Measurements from ENCODE around the gene COL23A1.
A peak's percentile ranks its signal among the peaks of the same experiment; 100 is the strongest.

Gene COL23A1

DNA sequence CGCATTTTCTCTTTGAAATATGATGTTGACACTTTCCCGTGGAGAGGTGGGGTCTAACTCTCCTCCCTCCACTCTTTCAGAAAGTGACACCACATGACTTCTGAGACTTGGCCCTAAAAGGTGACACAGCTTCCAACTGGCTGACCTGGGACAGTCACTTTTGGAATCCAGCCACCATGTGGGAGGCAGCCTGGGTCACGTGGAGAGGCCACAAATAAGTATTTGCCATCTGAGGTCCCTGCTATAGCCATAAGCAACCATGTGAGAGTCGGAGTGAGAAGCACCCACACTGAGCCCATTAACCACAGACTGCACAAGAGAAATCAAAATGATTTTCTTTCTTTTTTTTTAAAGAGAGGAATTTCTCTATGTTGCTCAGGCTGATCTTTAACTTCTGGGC lies 353.5 kb downstream of the COL23A1 start:
- FAIRE-seq (peak; percentile 51), DNase-seq (ENCODE audit: insufficient read length, low spot score) (no peak)
- TF ChIP-seq SPI1 (IDR thresholded peaks at IDR 0.05; ENCODE audit: low read depth, low read length) (no peak), PAX5 (IDR thresholded peaks at IDR 0.05; ENCODE audit: insufficient read depth, low read length, severe bottlenecking) (no peak), POU2F2 (IDR thresholded peaks at IDR 0.05; ENCODE audit: low read depth, low read length) (no peak), TAF1 (IDR thresholded peaks at IDR 0.05; ENCODE audit: low read depth, low read length) (no peak), POLR2A (IDR thresholded peaks at IDR 0.05; ENCODE audit: low read depth, low read length) (no peak)

DNA sequence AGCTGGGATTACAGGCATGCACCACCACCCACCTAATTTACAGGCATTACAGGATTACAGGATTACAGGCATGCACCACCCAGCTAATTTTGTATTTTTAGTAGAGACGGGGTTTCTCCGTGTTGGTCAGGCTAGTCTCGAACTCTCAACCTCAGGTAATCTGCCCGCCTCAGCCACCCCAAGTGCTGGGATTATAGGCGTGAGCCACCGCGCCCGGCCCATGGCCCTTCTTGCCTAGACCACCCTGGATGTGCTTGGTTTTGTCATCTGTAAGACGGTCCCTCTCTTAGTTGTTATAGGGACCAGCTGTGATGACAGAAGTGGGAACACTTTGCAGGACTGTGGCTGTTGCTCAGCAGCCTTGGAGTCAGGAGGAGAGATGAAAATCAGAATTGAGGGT lies 354.1 kb downstream of the COL23A1 start:
- DNase-seq (ENCODE audit: insufficient read length, low spot score) (no peak), FAIRE-seq (no peak)
- TF ChIP-seq PAX5 (IDR thresholded peaks at IDR 0.05; ENCODE audit: insufficient read depth, low read length, severe bottlenecking), result no peak
- no peak for TF ChIP-seq TAF1 (IDR thresholded peaks at IDR 0.05; ENCODE audit: low read depth, low read length)
- no peak for TF ChIP-seq POLR2A (IDR thresholded peaks at IDR 0.05; ENCODE audit: low read depth, low read length)
- TF ChIP-seq SPI1 (IDR thresholded peaks at IDR 0.05; ENCODE audit: low read depth, low read length), result no peak
- no peak for TF ChIP-seq POLR2AphosphoS5 (IDR thresholded peaks at IDR 0.05; ENCODE audit: low read depth, low read length)

DNA sequence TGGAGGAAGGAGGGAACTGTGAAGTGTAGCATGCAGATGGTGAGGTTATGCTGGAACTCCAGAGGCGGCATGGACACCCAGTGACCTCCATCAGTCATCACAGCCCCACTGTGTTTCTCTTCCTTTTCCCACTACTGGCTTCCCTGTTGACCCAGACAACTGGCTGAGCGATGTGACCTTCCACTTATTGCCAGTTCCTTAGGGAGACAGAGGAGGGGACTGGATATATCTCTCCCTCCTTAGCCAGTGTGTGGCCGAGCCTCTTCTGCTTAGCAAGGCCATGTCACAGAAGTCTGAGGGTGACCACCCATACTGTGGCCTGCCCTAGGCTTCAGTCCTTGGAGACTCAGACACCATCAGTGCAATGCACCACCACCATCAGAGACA lies 354.6 kb downstream of the COL23A1 start:
- no peak for TF ChIP-seq PAX5 (IDR thresholded peaks at IDR 0.05; ENCODE audit: insufficient read depth, low read length, severe bottlenecking)
- TF ChIP-seq POLR2AphosphoS5 (IDR thresholded peaks at IDR 0.05; ENCODE audit: low read depth, low read length), result no peak
- no peak for TF ChIP-seq POLR2A (IDR thresholded peaks at IDR 0.05; ENCODE audit: low read depth, low read length)
- no peak for TF ChIP-seq TAF1 (IDR thresholded peaks at IDR 0.05; ENCODE audit: low read depth, low read length)
- no peak for DNase-seq (ENCODE audit: insufficient read length, low spot score)
- FAIRE-seq, result no peak

DNA sequence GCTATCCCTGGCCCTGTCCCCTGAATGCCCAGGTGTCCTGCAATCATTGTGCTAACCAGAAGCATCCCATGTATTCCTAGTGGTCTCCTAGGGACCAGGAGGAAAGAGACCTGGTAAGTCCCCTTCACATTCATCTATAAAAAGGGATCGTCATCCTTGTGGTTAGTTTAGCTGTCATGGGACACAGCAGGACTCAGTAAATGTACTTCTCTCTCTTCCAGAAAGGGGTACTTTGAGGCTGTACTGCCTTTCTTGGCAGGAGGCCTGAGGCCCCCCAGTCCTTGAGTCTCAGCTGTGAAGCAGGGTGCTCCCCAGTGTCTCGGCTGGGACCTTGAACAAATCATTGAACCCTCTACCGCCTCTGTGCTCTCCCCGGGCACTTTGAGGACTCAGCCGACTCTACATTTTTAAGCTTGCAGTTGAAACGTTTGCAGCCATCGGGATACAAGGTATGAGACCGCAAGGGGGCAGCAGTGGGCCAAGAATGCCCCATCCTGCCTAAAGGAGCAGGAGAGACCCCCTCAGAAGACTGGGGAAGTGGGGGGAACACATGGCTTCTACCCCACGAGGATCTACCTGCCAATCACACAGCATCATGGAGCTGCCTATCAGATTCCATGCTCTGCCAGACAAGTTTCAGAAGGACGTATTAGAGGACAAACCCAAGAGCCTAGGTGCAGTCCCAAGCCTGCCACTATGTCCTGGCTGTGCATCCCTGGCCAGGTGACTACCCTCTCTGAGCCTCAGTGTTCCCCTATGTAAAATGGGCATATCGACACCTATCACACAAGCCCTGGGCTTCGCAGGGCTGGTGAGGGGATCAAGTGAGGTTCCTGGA lies 355.2 kb downstream of the COL23A1 start:
- FAIRE-seq (peak; percentile 82), DNase-seq (ENCODE audit: insufficient read length, low spot score) (no peak)
- no peak for TF ChIP-seq PAX5 (IDR thresholded peaks at IDR 0.05; ENCODE audit: insufficient read depth, low read length, severe bottlenecking)
- no peak for TF ChIP-seq POLR2A (IDR thresholded peaks at IDR 0.05; ENCODE audit: low read depth, low read length)
- no peak for TF ChIP-seq POLR2AphosphoS5 (IDR thresholded peaks at IDR 0.05; ENCODE audit: low read depth, low read length)
- no peak for TF ChIP-seq SPI1 (IDR thresholded peaks at IDR 0.05; ENCODE audit: low read depth, low read length)
- TF ChIP-seq POU2F2 (IDR thresholded peaks at IDR 0.05; ENCODE audit: low read depth, low read length), result no peak
- TF ChIP-seq TAF1 (IDR thresholded peaks at IDR 0.05; ENCODE audit: low read depth, low read length), result no peak

DNA sequence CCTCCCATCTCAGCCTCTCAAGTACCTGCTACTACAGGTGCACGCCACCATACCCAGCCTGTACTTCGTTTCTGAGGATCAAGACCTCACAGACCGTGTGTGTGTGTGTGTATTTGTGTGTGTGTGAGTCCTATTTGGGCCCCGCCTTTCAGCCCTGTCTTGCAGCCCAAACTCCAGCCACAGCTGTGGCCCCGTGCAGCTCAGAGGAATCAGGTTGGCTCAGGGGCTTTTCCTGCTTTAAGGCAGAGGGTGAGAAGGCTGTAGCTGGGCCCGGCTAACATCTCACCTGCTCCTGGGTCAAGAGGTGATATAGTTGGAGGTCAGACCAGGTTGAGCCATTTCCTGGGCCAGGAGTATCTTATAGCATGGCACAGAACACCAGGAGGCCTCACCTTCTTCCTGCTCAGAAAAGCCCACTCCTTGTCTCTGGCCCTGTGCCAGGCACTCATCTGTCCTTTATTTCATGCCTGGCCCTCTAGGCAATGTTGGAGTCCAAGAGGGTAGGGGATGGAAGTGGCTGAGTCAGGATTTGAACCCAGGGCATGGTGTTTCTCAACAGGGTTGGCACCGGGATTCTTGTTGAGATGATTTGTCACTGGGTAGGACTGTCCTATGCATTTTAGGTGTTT lies 356.0 kb downstream of the COL23A1 start:
- no peak for FAIRE-seq
- TF ChIP-seq SPI1 (IDR thresholded peaks at IDR 0.05; ENCODE audit: low read depth, low read length) (no peak), POLR2AphosphoS5 (IDR thresholded peaks at IDR 0.05; ENCODE audit: low read depth, low read length) (no peak), PAX5 (IDR thresholded peaks at IDR 0.05; ENCODE audit: insufficient read depth, low read length, severe bottlenecking) (no peak), POLR2A (IDR thresholded peaks at IDR 0.05; ENCODE audit: low read depth, low read length) (no peak), TAF1 (IDR thresholded peaks at IDR 0.05; ENCODE audit: low read depth, low read length) (no peak), POU2F2 (IDR thresholded peaks at IDR 0.05; ENCODE audit: low read depth, low read length) (no peak)
- DNase-seq (ENCODE audit: insufficient read length, low spot score), result no peak

DNA sequence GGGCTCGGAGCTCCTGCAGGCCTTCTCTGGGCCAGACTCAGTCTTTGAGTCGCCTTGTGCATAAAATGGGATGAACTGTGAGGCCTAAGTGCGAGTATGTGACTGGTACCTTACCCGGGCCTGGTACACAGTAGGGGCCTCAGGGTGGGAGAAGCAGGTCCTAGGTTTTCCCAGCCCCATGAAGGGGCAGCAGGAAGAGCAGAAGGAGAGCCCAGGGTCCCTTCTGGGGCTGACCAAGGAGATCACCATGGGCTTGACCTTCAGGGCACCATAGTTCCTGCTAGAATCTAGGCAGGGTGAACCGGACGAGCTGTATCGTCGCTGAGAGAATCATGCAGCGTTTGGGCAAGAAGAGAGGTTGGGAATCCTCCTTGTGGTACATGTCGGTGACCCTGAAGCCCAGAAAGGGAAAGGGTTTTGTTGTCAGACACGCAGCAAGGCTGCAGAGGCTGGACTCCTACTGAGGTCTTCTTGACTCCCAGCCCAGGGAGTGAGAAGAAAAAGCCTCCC lies 357.2 kb downstream of the COL23A1 start:
- FAIRE-seq (no peak), DNase-seq (ENCODE audit: insufficient read length, low spot score) (no peak)
- TF ChIP-seq SPI1 (IDR thresholded peaks at IDR 0.05; ENCODE audit: low read depth, low read length), result no peak
- TF ChIP-seq PAX5 (IDR thresholded peaks at IDR 0.05; ENCODE audit: insufficient read depth, low read length, severe bottlenecking), result no peak
- no peak for TF ChIP-seq TAF1 (IDR thresholded peaks at IDR 0.05; ENCODE audit: low read depth, low read length)
- TF ChIP-seq POLR2AphosphoS5 (IDR thresholded peaks at IDR 0.05; ENCODE audit: low read depth, low read length), result no peak
- TF ChIP-seq POU2F2 (IDR thresholded peaks at IDR 0.05; ENCODE audit: low read depth, low read length), result no peak
- TF ChIP-seq POLR2A (IDR thresholded peaks at IDR 0.05; ENCODE audit: low read depth, low read length), result no peak

DNA sequence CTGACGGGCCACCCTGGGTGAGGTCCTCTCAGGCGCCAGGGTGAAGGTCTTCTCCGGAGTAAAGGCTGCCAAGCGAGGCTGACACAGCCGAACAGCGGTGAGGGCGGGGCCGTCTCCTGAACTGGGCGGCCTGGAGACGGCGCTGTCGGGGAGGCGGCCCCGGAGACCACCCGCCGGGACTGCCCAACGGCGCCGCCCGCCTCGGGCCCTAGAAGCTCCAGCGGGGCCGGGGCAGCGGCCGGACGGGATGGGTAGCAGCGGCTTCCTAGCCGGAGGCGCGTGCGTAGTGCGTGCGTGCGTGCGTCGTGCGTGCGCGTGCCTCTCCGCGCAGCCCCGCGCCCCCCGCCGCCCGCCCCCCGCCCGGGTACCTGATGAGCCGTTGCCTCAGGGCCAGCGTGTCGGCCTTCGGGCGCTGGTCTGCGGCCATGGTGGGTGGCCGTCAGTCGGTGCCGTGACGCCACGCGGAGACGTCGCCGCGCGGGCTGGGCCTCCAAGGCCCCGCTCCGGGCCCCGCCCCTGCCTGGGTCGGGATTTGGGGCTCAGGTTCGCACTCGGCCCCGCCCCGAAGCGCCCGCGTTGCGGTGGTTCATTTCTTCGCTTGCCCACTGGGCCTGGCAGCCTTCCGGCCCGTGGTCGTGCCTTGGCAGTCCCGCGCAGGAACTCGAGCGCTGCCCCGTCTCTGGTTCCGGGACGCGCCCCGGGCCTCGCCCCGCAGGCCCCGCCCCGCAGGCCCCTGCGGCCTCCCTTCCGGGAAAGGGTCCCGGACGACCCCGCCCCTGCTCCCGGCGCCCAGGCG lies 357.9 kb downstream of the COL23A1 start, which contains the start of gene PHYKPL:
PHYKPL (minus strand) TSS at position 679 of the 796 bp plus-strand sequence; CDS start at position 427, 252 bp downstream.
- FAIRE-seq, result peak; percentile 89
- DNase-seq (ENCODE audit: insufficient read length, low spot score), result peak; percentile 76
- TF ChIP-seq POU2F2 (IDR thresholded peaks at IDR 0.05; ENCODE audit: low read depth, low read length) (0 out of 2 replicates have a peak, but pooled peaks have one; percentile 25), POLR2AphosphoS5 (IDR thresholded peaks at IDR 0.05; ENCODE audit: low read depth, low read length) (0 out of 2 replicates have a peak, but pooled peaks have one; percentile 41), PAX5 (IDR thresholded peaks at IDR 0.05; ENCODE audit: insufficient read depth, low read length, severe bottlenecking) (no peak), POLR2A (IDR thresholded peaks at IDR 0.05; ENCODE audit: low read depth, low read length) (peak; percentile 61), SPI1 (IDR thresholded peaks at IDR 0.05; ENCODE audit: low read depth, low read length) (no peak), TAF1 (IDR thresholded peaks at IDR 0.05; ENCODE audit: low read depth, low read length) (no peak; the same call in 1 of the 2 replicates)

DNA sequence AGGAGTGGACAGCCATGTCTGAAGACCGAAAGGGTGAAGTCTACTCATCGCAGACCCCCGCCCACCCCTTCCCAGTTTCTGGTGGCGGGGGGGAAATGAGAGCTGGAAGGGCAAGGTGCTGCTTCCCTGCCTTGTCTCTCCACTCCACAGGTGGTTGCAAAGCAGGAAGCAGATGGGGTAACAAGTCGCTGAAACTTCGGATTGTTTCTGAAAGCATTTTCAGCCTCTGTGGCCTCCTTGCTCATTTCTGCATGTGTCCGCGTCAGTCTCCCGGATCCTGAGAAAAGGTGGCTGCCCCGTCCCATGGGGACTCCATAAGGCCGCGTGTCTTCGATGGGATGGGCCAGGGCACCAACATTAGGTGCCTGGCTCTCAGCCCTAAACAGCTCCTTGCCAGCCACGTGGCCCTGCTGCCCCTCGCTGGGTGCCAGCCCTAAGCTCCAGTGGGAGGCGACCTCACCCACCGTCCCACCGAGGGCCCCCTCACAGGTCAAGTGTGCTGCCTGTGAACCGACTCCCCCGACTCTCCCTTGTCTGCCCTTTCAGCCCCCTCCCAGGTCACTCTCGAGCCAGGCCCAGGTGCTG lies 358.6 kb downstream of the COL23A1 start:
- FAIRE-seq, result no peak
- no peak for TF ChIP-seq TAF1 (IDR thresholded peaks at IDR 0.05; ENCODE audit: low read depth, low read length)
- no peak for DNase-seq (ENCODE audit: insufficient read length, low spot score)
